GM21717 (cell line): ENCODE data around the gene TMED8.

Experiments used
- ATAC-seq: cut with Tn5 transposase; IDR thresholded peaks from one replicate; pipeline ENCODE4 v1.9.1; 2021; ENCODE audit warnings: mild to moderate bottlenecking, moderate library complexity; ENCODE audit not compliant: unreplicated experiment

The TMED8 gene

DNA sequence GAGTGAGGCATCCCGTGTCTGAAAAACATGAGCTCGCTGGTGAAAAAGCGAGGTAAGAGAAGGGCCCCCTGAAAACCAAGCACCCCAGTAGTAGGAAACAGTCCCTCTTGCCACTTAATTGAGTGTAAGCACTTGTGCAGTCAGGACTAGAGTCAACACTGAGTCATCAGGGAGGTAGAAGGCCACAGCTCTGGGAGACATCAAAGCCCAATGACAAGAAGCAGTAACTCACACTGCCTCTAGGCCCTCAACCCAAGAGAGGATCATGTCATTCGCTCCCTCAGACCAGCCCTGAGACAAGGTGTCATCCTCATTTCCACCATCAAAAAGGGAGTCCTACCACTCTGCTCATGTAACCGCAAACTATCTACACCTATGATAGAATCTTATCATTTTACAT, 74.0 kb downstream of the TMED8 start:
- ATAC-seq, result no peak

DNA sequence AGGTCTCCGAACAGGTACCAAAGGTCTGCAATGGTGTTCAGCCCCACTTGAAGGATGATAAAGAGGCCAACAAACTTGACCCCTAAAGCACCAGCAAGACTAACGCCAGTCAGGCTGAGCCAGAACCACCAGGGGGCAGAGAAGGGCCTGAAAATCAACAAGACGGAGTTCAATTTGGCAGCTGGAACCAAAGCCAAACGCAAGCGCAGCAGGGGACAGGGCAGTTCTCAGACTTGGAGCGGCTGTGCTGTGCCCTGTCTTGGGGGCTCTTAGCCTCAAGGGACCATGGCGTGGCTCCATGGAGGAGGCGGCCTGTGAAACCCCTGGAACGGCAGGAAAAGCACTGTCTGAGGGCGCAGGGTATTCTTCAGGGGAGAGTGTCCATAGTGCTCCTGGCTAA, 75.8 kb downstream of the TMED8 start:
- no peak for ATAC-seq

DNA sequence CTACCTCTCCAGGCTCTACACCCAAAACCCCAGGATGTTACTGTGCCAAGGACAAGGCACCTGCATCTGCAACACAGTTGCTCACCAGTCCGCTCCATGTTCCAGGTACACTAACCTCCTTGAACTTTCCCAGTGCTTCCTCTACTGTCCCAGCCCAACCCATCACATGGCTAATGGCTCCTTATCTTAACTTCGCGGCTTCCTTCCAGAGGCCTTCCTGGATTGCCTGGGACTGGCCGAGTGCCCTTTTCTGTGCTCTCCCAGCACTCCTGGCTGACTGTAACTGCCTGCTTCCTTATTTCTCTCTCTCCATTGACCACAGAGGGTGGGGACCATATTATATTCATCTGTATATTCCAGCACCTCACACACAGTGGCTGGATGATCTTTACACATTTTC, 77.1 kb downstream of the TMED8 start:
- ATAC-seq, result no peak

DNA sequence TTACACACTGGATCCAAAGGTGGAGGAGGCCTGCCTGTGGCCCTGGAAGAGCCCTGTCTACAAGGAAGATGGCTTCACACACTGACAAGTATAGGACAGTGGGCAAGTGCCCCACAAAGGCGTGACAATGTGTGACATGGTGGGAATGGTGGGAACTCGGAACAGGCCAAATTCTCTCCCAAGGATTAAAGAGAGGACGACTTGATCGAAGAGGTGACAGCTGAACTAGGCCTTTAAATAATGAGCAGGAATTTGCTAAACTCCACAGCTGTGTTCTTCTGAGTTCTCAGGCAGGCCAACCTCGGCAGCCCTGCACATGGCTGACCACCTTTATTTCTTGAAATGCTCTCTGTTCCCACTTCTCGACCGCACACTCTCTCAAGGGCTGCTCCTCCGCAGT, 80.0 kb downstream of the TMED8 start:
- no peak for ATAC-seq

DNA sequence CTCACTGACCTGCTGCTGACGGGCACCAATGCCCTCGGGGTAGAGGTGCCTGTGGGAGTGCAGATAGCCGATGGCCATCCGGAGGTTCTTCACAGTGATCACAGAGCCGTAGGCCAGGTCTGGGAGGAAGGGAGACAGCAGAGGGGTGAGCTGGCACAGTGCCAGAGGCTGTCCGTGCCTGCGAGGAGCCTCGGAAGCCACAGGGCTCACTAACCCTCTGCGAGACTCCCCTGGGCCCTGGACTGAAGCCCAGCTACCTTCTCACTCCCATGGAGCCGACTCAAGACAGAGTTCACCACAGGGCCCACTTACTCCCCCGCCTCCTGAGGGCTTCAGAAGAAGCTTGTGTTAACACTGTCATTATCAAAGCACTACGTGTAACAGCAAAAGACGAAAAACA, 80.7 kb downstream of the TMED8 start:
- no peak for ATAC-seq

DNA sequence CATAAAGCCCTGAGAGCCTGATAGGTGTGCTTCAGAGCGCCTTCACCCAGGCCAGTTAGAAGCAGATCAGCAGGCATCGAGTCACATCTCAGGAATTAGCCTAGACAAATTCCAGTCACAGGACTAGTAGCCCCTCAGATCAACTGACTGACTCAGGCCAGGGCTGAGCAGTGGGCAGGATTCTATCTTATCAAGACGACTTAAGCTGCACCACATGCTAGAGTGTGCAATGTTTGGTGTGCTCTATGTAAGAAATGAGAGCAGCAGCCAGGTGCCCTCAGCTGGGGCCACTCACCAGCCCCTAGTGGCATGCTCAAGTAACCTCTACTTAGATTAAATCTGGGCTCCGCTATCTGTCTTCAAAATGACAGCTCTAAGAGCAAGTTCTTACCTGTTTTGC, 86.2 kb downstream of the TMED8 start:
- ATAC-seq, result no peak

DNA sequence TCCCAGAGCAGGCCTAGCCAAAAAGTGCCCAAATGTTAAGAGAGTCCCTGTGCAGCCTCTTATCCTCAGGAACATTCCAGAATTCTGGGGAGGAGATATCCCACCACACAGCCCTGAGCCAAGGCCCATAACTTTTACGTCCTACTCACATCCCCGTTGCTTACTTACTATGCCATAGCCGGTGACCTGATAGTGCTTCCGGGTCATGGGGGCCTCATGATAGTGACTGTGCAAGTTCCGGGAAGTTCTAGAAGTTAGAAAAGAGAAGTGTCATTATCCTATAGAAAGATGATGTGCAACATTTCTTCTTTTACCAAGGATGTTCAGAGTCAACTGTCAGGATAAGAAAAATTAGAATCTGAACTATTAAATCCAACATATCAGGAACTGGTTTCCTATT, 90.3 kb downstream of the TMED8 start:
- no peak for ATAC-seq
